C4-2B (cell line): Measurements from ENCODE around the gene UQCRHL.

Source experiments
- CTCF ChIP-seq: fragments of 450-650 bp; conservative IDR thresholded peaks from 2 replicates; pipeline ENCODE4 v1.5.1; 2017; ENCODE audit warnings: mild to moderate bottlenecking
- ZFX ChIP-seq: fragments of 450-650 bp; IDR thresholded peaks from 2 replicates; pipeline ENCODE4 v1.6.1; 2017

- TF ChIP-seq CTCF (no peak), ZFX (no peak)
Measured at GRCh38 chr1:15799004-15799867, 8.2 kb downstream of the UQCRHL start.
